ENCODE data around the gene PGBD1.

GRCh38 chr6:28277746-28278145 lies 3.6 kb upstream of the PGBD1 start:
- TF ChIP-seq CTCF (IDR thresholded peaks at IDR 0.05; ENCODE audit: insufficient read depth, low read depth, low read length) (no peak), EZH2 (IDR thresholded peaks at IDR 0.05; ENCODE audit: insufficient read depth, low read length) (no peak)
